CD4-positive, alpha-beta memory T cell (primary cell): ENCODE results near the gene FOXO4. TPM values are rescaled to one million over a fixed set of nuclear protein-coding genes. Genes with fewer than 3 reads are reported as not detected.

Experiments
- CTCF ChIA-PET: fragments of 350-600 bp; sonication (Branson Sonifier 250); formaldehyde crosslinking; loops from one replicate; lab custom pipeline; 2021; ENCODE audit warnings: inconsistent platforms; ENCODE audit not compliant: partially characterized antibody; lab: Charles Lee
- POLR2A ChIA-PET: fragments of 350-600 bp; sonication (Branson Sonifier 250); formaldehyde crosslinking; loops from one replicate; lab custom pipeline; 2021; ENCODE audit not compliant: partially characterized antibody; lab: Charles Lee
- DNase-seq, 5 donors: peaks; one replicate each; pipeline versions ENCODE4 v3.0.0 to v3.0.0-alpha.2; 2020 to 2022; ENCODE audit warnings: mixed read lengths in 1 of 5
- H3K27ac ChIP-seq: one replicate; pipeline ENCODE4 v1.7.0; 2013; ENCODE audit warnings: low read depth, low read length
- H3K27me3 ChIP-seq: 2 replicates; pipeline ENCODE4 v1.7.0; 2013; ENCODE audit warnings: mild to moderate bottlenecking, low read length, moderate library complexity; ENCODE audit not compliant: insufficient read depth
- H3K36me3 ChIP-seq: 2 replicates; pipeline ENCODE4 v1.7.0; 2013; ENCODE audit warnings: mild to moderate bottlenecking, low read length, moderate library complexity; ENCODE audit not compliant: insufficient read depth
- H3K4me1 ChIP-seq: 2 replicates; pipeline ENCODE4 v1.7.0; 2013; ENCODE audit warnings: mild to moderate bottlenecking, low read length, moderate library complexity; ENCODE audit not compliant: insufficient read depth
- H3K4me3 ChIP-seq, 2 donors: one replicate each; pipeline ENCODE4 v1.7.0; 2013; ENCODE audit warnings: low read length in 2 of 2, mild to moderate bottlenecking in 1 of 2
- H3K9me3 ChIP-seq, 2 donors: one replicate each; pipeline ENCODE4 v1.7.0; 2013; ENCODE audit warnings: low read length in 2 of 2, control low read depth in 1 of 2; ENCODE audit not compliant: control insufficient read depth in 1 of 2
- H3K27ac Mint-ChIP-seq, 7 donors: one replicate each; pipeline ENCODE4 v1.8.0; 2020 to 2021; ENCODE audit warnings: mixed read lengths in 7 of 7, mild to moderate bottlenecking in 6 of 7, inconsistent platforms in 3 of 7, moderate library complexity in 3 of 7
- H3K27me3 Mint-ChIP-seq, 2 donors: one replicate each; pipeline ENCODE4 v1.8.0; 2020 to 2021; ENCODE audit warnings: mixed read lengths in 2 of 2
- H3K36me3 Mint-ChIP-seq, 2 donors: one replicate each; pipeline ENCODE4 v1.8.0; 2020 to 2021; ENCODE audit warnings: mixed read lengths in 2 of 2, inconsistent platforms in 1 of 2, mild to moderate bottlenecking in 1 of 2
- H3K4me1 Mint-ChIP-seq, 4 donors: one replicate each; pipeline ENCODE4 v1.8.0; 2020 to 2021; ENCODE audit warnings: mixed read lengths in 4 of 4, mild to moderate bottlenecking in 1 of 4
- H3K4me3 Mint-ChIP-seq, 8 donors: one replicate each; pipeline ENCODE4 v1.8.0; 2020 to 2021; ENCODE audit warnings: mixed read lengths in 8 of 8, mild to moderate bottlenecking in 7 of 8, moderate library complexity in 6 of 8, inconsistent platforms in 3 of 8
- H3K9me3 Mint-ChIP-seq, 8 donors: one replicate each; pipeline ENCODE4 v1.8.0; 2020 to 2021; ENCODE audit warnings: mixed read lengths in 8 of 8, mild to moderate bottlenecking in 5 of 8, inconsistent platforms in 3 of 8, moderate library complexity in 1 of 8
- intact Hi-C: fragments of 100-400 bp; cut with micrococcal nuclease; formaldehyde crosslinking; loops from one replicate; pipeline ENCODE4 v1.15.1; 2023
- polyA plus RNA-seq, 2 donors: library from polyadenylated mRNA; unstranded; fragments of 300-500 nt; fragmentation: Illumina TruSeq; gene quantifications; one replicate each; pipeline ENCODE4 v1.2.3, GENCODE V29; 2021
- total RNA-seq, 2 experiments: library from RNA; stranded (reverse); gene quantifications; one replicate each; pipeline ENCODE4 v1.2.3, GENCODE V29; 2021

FOXO4 gene
- total and polyA plus RNA-seq, 4 experiments from 2014 or later, result 0.45 to 42.9 (median 22.3) TPM

GRCh38 chrX:71067089-71067488, 28.6 kb upstream of the FOXO4 start:
- Histone ChIP-seq H3K9me3 (no peaks in the 10 kb centered on the region), H3K4me1 (peaks cover 16% of the 10 kb centered on the region), H3K27me3 (no peaks in the 10 kb centered on the region), H3K27ac (peak overlapping the region; percentile 84), H3K36me3 (peaks cover 5% of the 10 kb centered on the region), H3K4me3 (peak overlapping the region; percentile 53 to 69)
- no peak for DNase-seq
- peaks cover 2 to 33% (median 15%) of the 10 kb centered on the region in 4 donors for H3K4me1 Mint-ChIP-seq
- CTCF ChIA-PET, result no interaction called here
- peak overlapping the region; percentile 86 to 97 (median 93) for H3K4me3 Mint-ChIP-seq
- H3K27me3 Mint-ChIP-seq, result no peaks in the 10 kb centered on the region
- H3K9me3 Mint-ChIP-seq, result no peaks in the 10 kb centered on the region
- peak overlapping the region; percentile 74 to 98 (median 96) for H3K27ac Mint-ChIP-seq
- intact Hi-C loops, result no loop called here
- H3K36me3 Mint-ChIP-seq, result peaks cover 0 to 23% of the 10 kb centered on the region in 2 donors
- POLR2A ChIA-PET, result interaction anchor here (1.0 to 1.9 kb wide), 11 partner anchors 8 to 615 kb away, joined by 3 to 14 read pairs (median 4); partner anchors contain the start of genes FOXO4, IL2RG, MED12 and NONO

GRCh38 chrX:71067712-71068043, 28.0 kb upstream of the FOXO4 start:
- H3K4me3 ChIP-seq, result peak overlapping the region; percentile 53 to 69
- no peaks in the 10 kb centered on the region for H3K27me3 ChIP-seq
- DNase-seq, result peak in 2 of 5 donors; percentile 2 to 3
- H3K4me1 ChIP-seq, result peaks cover 16% of the 10 kb centered on the region
- ChIA-PET CTCF (no interaction called here), POLR2A (interaction anchor here (0.6 to 1.9 kb wide), 16 partner anchors 9 to 616 kb away, joined by 3 to 14 read pairs (median 4); partner anchors contain the start of genes FOXO4, IL2RG, MED12 and NONO)
- H3K27ac ChIP-seq, result peak overlapping the region; percentile 84
- H3K36me3 ChIP-seq, result peaks cover 3% of the 10 kb centered on the region
- H3K4me1 Mint-ChIP-seq, result peaks cover 2 to 33% (median 14%) of the 10 kb centered on the region in 4 donors
- peak overlapping the region; percentile 93 to 98 (median 96) for H3K27ac Mint-ChIP-seq
- peaks cover 0 to 21% of the 10 kb centered on the region in 2 donors for H3K36me3 Mint-ChIP-seq
- no peaks in the 10 kb centered on the region for H3K9me3 ChIP-seq
- peak overlapping the region; percentile 86 to 97 (median 93) for H3K4me3 Mint-ChIP-seq
- no peaks in the 10 kb centered on the region for H3K27me3 Mint-ChIP-seq
- H3K9me3 Mint-ChIP-seq, result no peaks in the 10 kb centered on the region
- intact Hi-C loops, result loop anchor here (1.0 kb wide), 6 partner anchors 28 to 299 kb away; partner anchors contain the start of genes FOXO4, IL2RG, NONO and TAF1

- Histone ChIP-seq H3K27me3 (no peaks in the 10 kb centered on the region), H3K27ac (peak within 1 kb of the TSS; percentile 84), H3K36me3 (no peaks in the 10 kb centered on the region), H3K4me3 (peak within 1 kb of the TSS; percentile 53 to 69), H3K4me1 (peaks cover 16% of the 10 kb centered on the region), H3K9me3 (no peaks in the 10 kb centered on the region)
- no peaks in the 10 kb centered on the region for H3K9me3 Mint-ChIP-seq
- H3K27me3 Mint-ChIP-seq, result no peaks in the 10 kb centered on the region
- CTCF ChIA-PET, result no interaction called here
- H3K4me3 Mint-ChIP-seq, result peak within 1 kb of the TSS; percentile 88 to 97 (median 93)
- H3K36me3 Mint-ChIP-seq, result peaks cover 0 to 18% of the 10 kb centered on the region in 2 donors
- peak; percentile 88 to 93 (median 91) for DNase-seq
- peaks cover 2 to 33% (median 14%) of the 10 kb centered on the region in 4 donors for H3K4me1 Mint-ChIP-seq
- intact Hi-C loops, result loop anchor here (1.0 kb wide), 6 partner anchors 27 to 298 kb away; partner anchors contain the start of genes FOXO4, IL2RG, NONO and TAF1
- peak within 1 kb of the TSS; percentile 93 to 98 (median 97) for H3K27ac Mint-ChIP-seq
- POLR2A ChIA-PET, result interaction anchor here (0.6 to 1.9 kb wide), 16 partner anchors 9 to 616 kb away, joined by 3 to 14 read pairs (median 4); partner anchors contain the start of genes FOXO4, IL2RG, MED12 and NONO
Measured at GRCh38 chrX:71068044-71068918, 27.4 kb upstream of the FOXO4 start, which contains the start of gene SNX12. Gene SNX12 (minus strand): TSS chrX:71068334. CDS start chrX:71068306, 28 bp downstream.

GRCh38 chrX:71070531-71070930, 25.1 kb upstream of the FOXO4 start:
- Mint-ChIP-seq H3K4me1 (peaks cover 0 to 24% (median 7%) of the 10 kb centered on the region in 4 donors), H3K4me3 (peak overlapping the region in 1 of 8 donors; percentile 30), H3K9me3 (peaks cover 0 to 2% (median 0%) of the 10 kb centered on the region in 8 donors), H3K27me3 (peaks cover 0 to 3% of the 10 kb centered on the region in 2 donors), H3K36me3 (peaks cover 0 to 13% of the 10 kb centered on the region in 2 donors), H3K27ac (peak overlapping the region in 2 of 7 donors; percentile 53 to 54)
- Histone ChIP-seq H3K9me3 (no peaks in the 10 kb centered on the region), H3K36me3 (no peaks in the 10 kb centered on the region), H3K4me3 (no peak overlapping the region), H3K4me1 (peaks cover 16% of the 10 kb centered on the region), H3K27me3 (no peaks in the 10 kb centered on the region), H3K27ac (no peak overlapping the region)
- ChIA-PET CTCF (no interaction called here), POLR2A (no interaction called here)
- no peak for DNase-seq
- intact Hi-C loops, result no loop called here

- H3K27ac Mint-ChIP-seq, result peak overlapping the region in 1 of 7 donors; percentile 65
- DNase-seq, result no peak
- Histone ChIP-seq H3K9me3 (no peaks in the 10 kb centered on the region), H3K27me3 (no peaks in the 10 kb centered on the region), H3K4me3 (no peak overlapping the region), H3K4me1 (no peaks in the 10 kb centered on the region), H3K36me3 (no peaks in the 10 kb centered on the region), H3K27ac (no peak overlapping the region)
- H3K36me3 Mint-ChIP-seq, result no peaks in the 10 kb centered on the region
- CTCF ChIA-PET, result no interaction called here
- intact Hi-C loops, result no loop called here
- H3K4me1 Mint-ChIP-seq, result peaks cover 0 to 6% (median 4%) of the 10 kb centered on the region in 4 donors
- H3K4me3 Mint-ChIP-seq, result no peak overlapping the region
- H3K27me3 Mint-ChIP-seq, result no peaks in the 10 kb centered on the region
- POLR2A ChIA-PET, result no interaction called here
- no peaks in the 10 kb centered on the region for H3K9me3 Mint-ChIP-seq
Measured at GRCh38 chrX:71081330-71082123, 14.1 kb upstream of the FOXO4 start.

GRCh38 chrX:71082124-71082647, 13.5 kb upstream of the FOXO4 start:
- H3K4me3 Mint-ChIP-seq, result no peak overlapping the region
- Histone ChIP-seq H3K27ac (no peak overlapping the region), H3K27me3 (no peaks in the 10 kb centered on the region), H3K4me1 (no peaks in the 10 kb centered on the region), H3K36me3 (no peaks in the 10 kb centered on the region), H3K9me3 (no peaks in the 10 kb centered on the region), H3K4me3 (no peak overlapping the region)
- no peaks in the 10 kb centered on the region for H3K36me3 Mint-ChIP-seq
- H3K4me1 Mint-ChIP-seq, result peaks cover 0 to 6% (median 4%) of the 10 kb centered on the region in 4 donors
- no peak for DNase-seq
- ChIA-PET POLR2A (no interaction called here), CTCF (no interaction called here)
- H3K27me3 Mint-ChIP-seq, result no peaks in the 10 kb centered on the region
- intact Hi-C loops, result no loop called here
- no peak overlapping the region for H3K27ac Mint-ChIP-seq
- H3K9me3 Mint-ChIP-seq, result no peaks in the 10 kb centered on the region
